GM18519 (cell line): Measurements from ENCODE around the gene TCP11.
"Not testable (repeated sequence)": the region's sequence is repeated elsewhere in the genome, so short reads cannot be mapped to it uniquely, and the experiment has no call there.

Source experiments
- ATAC-seq: cut with Tn5 transposase; IDR thresholded peaks from one replicate; pipeline ENCODE4 v1.9.1; 2021; ENCODE audit warnings: mild to moderate bottlenecking, moderate library complexity; ENCODE audit not compliant: unreplicated experiment, low FRiP score

Gene TCP11

DNA sequence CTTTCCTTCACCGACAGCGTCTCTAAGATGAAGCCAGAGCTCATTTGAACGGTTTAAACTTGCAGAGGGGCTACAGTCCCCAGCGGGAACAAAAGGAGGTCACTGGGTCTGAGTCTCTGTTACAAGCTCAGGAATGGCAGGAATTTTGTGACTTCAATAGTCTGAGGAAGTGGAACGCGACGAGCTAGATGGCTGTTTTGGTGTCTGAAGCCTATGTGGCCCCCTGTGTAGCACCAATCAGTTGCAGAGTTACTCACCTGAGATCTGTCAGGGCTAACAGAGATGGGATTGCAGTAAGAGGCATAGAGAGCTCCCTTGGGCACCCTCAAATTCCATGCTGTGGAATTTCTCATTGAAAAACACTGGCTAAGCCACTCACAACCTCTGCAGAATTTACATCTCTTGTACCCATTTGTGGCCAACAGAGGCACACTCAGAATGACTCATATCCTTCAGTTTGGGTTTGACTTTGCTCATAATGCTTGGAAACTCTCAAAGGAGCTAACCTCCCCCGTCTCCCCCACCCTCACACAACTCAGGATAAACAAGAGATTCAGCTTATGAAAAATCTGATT lies 7.1 kb upstream of the TCP11 start:
- no peak for ATAC-seq

DNA sequence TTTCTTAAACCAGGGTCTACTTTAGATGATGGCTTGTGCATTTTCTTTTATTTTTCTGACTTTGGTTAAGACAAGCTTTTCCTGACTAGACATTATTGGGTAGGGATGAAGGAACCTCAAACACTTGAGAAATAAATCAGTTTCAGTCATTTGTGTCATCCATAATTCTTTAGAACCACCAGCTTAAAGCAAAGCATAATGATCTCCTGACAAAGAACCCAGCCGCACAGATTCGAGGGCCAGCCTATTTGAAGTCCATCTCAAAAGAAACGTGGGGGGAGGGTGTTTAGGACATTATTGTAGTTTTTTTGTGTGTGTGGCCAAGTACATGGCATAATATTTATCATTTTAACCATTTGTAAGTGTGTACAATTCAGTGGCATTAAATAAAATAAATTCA lies 6.3 kb upstream of the TCP11 start:
- no peak for ATAC-seq

DNA sequence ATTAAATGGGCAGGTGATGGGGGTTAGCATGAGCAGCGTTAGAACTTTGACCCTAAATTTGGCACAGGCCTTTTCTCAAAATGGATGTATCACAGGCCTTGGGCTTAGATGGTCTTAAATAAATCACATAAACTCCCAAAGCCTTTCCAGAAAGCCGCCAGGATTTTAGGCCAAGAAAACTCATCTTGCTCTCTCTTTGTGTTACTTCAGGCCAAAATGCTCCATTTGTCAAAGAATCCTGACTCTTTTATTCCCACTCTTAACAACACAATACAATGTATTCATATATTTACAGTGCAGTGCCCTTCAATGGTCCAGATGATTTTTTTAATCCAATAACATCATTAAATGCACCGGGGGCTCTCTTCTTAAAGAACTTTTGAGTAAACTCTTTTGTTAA lies 5.9 kb upstream of the TCP11 start:
- ATAC-seq, result no peak

DNA sequence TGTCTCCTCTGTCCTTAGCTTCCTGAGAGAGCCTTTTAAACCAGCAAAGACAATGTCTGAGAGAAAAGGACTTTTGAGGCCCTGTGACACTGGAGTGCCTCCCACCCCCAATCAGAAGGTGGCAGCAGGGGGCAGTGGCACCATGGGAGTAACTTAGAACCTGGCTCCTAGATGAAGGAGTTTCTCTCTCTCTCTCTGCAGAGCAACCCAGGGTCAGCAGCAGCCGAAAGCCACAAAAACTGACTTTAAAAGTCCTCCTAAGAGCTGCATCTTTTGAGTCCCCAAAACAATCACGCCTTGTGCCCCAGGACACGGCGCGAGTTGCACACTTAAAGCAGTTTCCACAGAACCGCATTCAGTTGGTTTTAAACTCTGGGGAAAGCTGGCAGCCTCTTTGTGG lies 5.3 kb upstream of the TCP11 start:
- no peak for ATAC-seq

DNA sequence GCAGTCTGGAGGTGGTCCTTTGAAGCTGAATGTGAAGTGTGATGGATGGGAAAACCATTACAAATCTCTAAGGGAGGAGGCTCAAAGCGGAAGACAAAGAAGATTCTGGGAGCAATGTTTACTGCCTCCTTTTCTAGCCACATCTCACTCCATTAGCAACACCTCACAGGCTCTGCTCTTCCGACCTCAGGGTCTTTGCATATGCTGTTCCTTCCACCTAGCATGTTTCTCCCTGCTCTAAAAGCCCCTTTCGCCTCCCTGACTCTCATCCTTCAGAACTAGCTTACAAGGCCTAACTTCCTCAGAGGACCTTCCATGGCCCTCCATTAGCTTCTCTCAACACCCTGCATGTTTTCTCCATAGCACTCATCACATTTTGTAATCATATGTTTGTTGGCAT lies 4.6 kb upstream of the TCP11 start:
- no peak for ATAC-seq

DNA sequence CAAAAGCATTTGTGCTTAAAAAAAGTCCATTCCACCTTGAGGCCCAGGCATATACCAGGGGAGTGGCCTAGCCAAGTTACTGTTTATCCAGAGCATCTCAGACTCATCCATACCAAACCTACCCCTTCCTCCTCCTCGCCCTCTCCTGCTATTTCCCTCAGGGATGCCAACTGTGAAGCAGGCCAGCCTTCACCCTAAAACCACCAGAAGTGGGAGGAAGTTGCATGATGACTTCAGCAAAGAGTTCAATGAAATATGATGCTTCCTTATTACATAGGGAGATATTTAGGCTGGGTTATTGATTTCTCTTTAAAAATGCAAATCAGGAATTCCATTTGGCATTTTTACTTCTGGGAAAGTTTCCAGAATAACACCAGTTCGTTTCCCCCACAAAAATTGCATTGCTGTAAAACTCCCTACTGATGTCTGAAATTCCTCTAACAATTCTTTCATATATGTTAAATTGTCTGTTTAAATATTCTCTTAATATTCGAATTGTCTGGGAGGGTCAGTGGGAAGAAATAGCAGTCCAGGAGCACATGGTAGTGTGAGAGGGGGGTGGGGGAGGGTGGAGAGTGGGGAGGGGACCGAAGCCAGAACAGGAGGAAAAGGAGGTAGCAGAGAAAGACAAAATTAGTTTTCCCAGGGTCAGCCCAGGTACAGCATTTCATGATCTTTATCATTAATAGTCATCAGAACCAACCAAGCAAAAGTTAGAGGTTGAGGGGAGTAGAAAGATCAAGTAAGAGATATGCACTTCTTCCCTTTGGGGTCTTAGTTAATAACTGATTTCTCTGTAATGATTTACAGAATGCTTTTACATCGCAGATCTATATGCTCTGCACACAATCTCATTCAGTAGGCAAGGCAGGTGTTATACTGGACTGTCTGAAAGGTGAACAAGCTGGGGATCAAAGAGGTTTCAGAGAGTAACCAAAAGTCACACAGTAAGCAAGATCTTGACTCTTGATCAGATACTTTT lies 1.7 kb upstream of the TCP11 start:
- ATAC-seq, result no peak

DNA sequence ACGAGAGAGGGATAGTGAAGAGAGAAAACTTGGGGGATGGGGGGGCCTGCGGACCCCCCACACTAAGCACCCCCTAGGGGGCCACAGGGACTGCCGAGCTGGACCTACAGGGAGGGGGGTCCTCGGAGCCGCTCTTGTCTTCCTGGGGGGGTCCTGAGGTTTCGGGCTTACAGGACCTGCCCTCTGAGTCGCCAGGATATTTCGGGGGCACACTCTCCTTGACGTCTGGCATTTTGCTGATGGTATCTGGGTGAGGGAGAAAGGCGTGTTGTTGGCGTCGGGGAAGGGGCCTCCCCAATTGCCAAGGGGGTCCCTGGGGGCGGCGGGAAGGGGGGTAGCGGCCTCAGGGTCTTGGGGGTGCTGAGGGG lies 516 bp downstream of the TCP11 start:
- ATAC-seq, result no peak

DNA sequence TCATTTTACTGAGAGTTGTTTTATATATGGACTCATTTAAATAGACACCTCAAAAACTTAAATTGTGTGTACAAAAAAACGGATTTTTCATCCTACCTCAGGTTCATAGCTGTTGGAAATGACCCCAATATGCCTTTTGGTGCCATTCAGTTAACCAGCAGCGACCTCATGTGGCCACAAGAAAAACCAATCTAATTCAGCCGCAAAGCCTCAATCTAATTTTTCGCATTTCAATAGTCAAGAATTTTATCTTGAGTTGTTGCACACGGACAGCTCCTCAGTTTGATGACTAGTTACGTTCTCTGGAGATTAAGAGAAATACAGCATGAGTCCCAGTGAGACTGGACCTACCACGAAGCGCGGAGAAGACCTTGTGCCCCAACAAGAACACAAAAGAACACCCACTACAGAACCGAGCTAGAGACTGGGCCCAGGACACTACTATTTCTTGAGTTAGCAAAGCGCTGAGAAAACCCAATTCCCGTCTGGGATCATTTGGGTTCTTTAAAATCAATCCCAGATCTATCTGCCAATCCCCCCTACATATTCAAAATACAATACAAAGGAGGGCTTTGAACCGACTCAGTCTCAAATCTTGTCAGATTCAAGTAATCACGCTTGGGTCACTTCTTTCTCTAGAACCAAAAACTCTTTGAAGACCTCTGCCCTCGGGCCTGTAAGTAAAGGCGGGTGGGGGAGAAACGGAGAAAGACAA lies 1.1 kb downstream of the TCP11 start:
- ATAC-seq, result no peak

DNA sequence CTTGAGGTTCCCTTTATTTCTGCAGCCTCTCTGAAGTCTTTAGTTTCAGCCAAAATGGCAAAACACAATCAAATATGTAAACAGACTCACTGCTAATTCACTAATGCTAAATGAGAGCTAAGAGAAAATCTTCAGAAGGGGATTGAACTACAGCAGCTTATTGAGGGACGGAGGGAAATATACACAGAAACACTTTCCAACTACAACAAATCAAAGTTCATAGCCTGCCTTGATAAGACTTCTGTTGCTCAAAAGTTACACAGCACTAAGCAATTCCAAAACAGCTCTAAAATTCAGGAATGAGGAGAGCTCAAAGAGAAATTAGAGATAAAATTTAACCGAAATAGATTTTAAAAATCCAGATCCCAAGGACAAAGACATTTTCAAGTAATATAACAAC lies 1.7 kb downstream of the TCP11 start:
- no peak for ATAC-seq

DNA sequence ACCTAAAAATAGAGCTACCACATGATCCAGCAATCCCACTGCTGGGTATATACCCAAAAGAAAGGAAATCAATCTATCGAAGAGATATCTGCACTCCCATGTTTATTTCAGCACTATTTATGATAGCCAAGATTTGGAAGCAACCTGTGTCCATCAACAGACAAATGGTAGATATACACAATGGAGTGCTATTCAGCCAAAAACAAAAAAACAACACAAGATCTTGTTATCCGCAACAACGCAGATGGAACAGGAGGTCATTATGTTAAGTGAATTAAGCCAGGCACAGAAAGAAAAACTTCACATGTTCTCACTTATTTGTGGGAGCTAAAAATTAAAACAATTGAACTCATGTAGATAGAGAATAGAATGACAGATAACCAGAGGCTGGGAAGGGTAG lies 2.9 kb downstream of the TCP11 start:
- not testable (repeated sequence) for ATAC-seq

DNA sequence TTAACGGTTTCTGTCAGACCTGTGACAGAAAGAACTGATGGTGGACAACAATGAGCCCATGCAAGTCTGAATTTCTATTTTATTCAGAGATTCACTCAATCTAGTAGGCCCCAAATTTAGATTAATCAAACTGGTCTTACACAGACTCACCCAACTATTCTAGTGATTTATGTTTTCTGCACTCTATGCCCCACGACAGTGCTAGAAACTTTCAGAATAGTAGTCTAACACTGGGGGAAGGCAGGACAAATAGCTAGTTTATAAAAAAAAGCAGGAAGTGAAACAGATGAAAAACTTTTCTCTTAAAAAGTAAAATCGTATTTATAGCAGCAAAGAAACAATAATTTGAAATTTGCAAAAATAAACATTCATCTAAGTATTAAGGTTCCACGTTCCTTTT lies 5.0 kb downstream of the TCP11 start:
- ATAC-seq, result no peak

DNA sequence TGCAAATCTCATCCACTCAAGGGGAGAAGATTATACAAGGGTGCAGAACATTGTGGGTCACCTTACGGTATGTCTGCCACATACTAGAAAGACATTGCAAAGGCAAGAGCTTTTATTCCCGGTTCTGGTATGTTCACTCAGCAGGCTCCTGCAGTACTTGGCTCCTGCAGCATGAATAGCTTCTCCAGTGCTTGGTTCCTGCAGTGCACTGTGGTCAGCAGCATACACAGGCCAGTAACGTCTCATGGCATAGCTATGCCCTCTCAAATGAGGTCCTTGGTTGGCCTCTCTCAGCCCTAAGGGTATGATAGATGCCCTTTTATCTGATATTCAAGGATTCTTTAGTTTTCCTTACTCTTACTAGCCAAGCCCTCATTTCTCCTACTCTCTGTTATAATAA lies 12.6 kb downstream of the TCP11 start:
- ATAC-seq, result no peak

DNA sequence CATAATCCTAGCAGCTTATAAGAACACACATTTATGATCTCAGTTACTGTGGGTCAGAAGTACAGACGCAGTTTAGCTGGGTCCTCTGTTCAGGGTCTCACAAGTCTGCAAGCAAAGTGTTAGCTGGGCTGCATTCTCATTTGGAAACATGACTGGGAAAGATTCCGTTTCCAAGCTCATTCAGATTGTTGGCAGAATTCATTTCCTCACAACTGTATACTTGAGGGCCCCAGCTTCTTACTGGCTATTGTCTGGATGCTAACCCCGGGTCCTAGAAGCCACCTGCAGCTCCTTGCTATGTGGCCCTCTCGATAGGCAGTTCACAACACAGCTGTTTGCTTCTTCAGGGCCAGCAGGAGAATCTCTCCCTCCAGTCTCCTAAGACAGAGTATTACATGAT lies 13.1 kb downstream of the TCP11 start:
- no peak for ATAC-seq

DNA sequence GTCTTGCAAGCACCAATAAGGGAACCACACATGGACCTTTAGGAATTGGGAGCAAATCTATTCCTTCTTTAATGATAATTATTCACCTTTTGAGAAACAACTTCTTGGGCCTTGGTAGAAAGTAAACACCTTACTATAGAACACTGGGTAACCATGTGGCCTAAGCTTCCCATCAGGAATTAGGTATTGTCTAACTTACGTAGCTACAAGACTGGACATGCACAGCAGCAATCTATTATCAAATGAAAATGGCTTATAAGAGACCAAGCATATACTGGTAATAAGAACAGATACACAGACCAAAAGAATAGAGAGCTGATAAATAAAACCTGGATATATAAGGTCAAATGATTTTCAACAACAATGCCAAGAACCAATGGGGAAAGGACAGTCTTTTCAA lies 16.8 kb downstream of the TCP11 start:
- ATAC-seq, result no peak

DNA sequence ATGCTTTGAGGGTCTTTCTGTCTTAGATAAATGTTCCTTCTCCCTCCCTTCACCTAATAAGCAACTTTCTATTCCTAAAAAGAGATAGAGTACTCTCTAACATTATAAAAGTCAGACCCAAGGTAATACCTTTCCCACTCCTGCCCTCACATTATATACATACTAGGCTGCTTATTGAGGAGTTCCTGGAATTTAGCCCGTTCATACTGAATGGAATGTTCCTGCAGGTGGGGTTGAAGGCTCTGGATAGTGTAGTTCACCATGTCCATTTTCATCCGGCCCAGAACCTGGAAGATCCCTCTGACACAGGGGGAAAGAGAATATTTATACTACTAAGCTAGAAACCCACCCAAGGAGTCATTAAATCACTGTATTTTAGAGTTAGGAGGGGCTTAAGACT lies 20.4 kb downstream of the TCP11 start:
- no peak for ATAC-seq

DNA sequence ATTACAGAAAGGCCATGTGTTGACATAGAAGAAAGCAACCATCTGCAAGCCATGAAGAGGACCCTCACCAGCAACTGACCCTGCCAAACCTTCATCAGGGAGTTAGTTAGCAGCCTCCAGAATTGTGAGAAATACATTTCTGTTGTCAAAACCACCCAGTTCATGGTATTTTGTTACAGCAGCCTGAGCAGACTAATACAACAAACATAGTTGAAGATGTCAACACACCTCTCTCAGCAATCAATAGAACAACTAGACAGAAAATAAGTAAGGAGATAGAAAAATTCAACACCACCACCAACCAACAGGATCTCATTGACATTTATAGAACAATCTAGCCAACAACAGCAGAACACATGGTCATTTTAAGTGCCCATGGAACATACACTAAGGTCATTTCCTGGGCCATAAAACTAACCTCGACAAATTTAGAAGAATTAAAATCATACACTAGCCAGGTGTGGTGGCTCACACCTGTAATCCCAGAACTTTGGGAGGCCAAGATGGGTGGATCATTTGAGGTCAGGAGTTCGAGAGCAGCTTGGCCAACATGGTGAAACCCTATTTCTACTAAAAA lies 32.7 kb downstream of the TCP11 start:
- no peak for ATAC-seq

DNA sequence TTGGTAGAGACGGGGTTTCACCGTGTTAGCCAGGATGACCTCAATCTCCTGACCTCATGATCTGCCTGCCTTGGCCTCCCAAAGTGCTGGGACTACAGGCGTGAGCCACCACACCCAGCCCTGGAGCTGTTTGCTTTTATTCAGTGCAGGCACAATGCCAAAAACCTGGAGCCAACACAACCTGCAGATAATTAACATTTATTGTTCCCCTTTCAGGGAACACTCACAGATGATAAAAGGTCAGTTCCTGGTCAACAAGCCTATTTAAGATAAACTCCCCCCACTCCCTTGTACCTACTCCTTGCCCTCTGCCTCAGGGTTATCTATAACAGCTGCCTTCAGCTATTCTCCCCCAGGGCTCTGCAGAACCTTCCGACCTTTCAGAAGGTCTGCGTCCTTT lies 33.4 kb downstream of the TCP11 start:
- ATAC-seq, result not testable (repeated sequence)

DNA sequence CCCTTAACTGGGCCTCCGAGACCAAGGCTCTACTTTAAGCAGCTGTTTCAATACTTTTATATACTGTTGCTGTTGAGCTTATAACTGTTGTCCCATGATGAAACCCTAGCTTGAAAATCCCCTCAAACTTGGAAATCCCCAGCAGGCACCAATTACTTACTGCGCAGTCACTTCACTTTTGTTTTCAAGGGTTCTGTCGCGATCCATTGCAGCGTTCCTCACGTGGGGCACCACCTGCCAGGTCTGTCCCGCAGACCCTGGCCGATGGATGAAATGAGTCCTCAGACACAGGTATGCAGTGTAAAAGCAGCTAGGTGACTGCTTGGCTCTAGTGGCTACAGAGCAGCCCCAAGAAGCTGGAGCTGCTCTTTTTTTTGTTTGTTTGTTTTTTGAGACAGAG lies 33.9 kb downstream of the TCP11 start:
- ATAC-seq, result not testable (repeated sequence)

DNA sequence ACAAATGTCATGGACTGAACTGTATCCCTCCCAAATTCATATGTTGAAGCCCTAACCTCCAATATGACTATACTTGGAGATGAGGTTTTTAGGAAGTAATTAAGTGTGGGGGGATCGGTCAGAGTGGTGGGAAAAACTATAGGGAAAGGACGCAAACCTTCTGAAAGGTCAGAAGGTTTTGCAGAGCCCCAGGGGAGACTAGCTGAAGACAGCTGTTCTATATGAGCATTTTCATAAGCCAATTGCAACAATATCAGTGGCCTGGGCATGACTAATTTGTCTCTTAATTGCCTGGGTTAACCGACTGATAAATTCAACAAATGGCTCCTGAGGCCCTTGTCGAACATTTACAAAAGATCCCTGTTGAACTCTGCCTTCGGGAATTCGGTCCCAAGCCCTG lies 35.1 kb downstream of the TCP11 start:
- not testable (repeated sequence) for ATAC-seq

DNA sequence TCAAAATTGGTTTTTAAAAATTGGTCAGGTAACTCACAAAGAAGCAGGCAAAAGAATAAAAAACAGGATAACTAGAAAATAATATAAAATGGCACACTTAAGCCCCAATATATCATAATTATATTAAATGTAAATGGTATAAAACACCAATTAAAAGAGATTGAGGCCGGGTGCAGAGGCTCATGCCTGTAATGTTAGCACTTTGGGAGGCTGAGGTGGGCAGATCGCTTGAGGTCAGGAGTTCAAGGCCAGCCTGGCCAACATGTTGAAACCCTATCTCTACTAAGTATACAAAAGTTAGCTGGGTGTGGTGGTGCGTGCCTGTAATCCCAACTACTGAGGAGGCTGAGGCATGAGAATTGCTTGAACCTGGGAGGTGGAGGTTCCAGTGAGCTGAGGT lies 36.1 kb downstream of the TCP11 start:
- ATAC-seq, result no peak

DNA sequence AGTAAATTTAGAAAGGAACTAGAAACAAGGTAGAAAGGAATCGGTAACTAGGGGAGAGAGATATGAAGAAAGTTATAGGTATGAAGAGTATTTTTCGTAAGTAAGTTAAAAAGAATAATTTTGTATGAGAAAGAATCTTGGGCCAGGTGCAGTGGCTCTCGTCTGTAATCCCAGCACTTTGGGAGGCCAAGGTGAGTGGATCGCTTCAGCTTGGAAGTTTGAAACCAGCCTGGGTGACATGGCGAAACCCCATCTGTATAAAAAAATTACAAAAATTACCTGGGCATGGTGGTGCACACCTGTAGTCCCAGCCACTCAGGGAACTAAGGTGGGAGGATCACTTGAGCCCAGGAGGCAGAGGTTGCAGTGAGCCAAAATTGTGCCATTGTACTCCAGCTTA lies 42.0 kb downstream of the TCP11 start:
- ATAC-seq, result no peak
